ENCODE data around the gene ATAD3B.
"Not testable (repeated sequence)": the region's sequence is repeated elsewhere in the genome, so short reads cannot be mapped to it uniquely, and the experiment has no call there.

Gene ATAD3B

DNA sequence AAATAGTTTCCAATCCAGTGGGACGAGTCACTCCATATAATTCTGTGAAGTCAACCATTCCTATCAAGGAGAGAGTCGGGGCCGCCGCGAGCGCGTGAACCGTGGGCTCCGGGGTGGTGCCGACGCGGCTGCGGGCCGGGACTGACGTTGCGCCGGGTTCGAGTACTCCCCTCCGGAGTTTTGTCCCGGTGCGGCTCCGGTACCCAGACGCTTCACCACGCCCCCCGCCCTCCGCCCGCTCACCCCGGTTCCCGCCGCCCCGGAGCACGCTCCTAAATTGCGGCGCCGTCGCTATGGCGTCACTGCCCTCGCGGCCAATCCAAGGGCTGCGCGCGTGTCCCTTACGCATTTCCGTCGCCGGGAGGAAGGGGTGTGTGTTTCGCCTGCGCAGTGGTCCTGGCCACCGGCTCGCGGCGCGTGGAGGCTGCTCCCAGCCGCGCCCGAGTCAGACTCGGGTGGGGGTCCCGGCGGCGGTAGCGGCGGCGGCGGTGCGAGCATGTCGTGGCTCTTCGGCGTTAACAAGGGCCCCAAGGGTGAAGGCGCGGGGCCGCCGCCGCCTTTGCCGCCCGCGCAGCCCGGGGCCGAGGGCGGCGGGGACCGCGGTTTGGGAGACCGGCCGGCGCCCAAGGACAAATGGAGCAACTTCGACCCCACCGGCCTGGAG lies at the start of gene ATAD3B:
ATAD3B (plus strand) TSS at position 377 of the 664 bp plus-strand sequence; CDS start at position 497, 120 bp downstream.
- peak; percentile 96 for DNase-seq

- no peak for DNase-seq
These were observed 49.6 kb upstream of the ATAD3B start for GRCh38 chr1:1421907-1422464.

DNA sequence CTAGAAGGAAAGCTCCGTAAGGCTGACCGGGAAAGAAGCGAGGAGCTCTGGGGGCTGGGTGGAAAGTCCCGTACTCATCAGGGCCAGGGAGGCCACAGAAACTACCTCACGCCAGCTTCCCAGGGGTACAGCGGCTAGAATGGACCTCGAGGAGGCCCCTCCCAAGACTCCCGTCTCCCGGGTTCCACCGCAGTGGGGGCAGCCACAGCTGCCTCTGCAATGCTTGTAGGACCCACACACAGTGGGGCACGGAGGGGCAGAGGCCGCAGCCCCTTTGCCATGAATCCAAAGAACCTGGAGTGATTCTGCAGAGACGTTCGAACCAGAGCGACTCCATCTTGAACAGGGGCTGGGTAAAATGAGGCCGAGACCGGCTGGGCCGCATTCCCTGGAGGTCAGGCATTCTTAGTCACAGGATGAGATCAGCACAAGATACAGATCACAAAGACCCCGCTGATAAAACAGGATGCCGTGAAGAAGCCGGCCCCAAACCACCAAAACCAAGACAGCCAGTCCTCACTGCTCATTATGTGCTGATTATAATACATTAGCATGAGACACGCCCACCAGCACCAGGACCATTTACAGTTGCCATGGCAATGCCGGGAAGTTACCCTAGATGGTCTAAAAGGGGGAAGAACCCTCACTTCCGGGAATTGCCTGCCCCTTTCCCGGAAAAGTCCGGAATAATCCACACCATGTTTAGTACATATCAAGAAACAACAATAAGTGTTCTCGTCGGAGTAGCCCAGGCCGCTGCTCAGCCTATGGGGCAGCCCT lies 48.9 kb upstream of the ATAD3B start:
- DNase-seq: peak; percentile 37

GRCh38 chr1:1423245-1423597 lies 48.3 kb upstream of the ATAD3B start:
- DNase-seq: no peak

DNA sequence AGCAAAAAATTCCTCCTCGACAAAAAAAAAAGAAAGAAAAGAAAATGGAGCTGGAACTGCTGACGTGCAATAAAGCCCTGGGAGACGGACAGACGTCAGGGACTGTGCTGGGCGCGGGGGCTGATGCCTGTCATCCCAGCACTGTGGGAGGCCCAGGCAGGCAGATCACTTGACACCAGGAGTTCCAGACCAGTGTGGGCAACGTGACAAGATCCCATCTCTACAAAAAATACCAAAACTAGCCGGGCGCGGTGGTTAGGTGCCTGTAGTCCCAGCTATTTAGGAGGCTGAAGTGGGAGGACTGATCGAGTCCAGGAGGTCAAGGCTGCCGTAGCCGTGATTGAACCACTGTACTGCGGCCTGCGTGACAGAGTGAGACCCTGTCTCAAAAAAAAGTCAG lies 46.9 kb upstream of the ATAD3B start:
- no peak for DNase-seq

DNA sequence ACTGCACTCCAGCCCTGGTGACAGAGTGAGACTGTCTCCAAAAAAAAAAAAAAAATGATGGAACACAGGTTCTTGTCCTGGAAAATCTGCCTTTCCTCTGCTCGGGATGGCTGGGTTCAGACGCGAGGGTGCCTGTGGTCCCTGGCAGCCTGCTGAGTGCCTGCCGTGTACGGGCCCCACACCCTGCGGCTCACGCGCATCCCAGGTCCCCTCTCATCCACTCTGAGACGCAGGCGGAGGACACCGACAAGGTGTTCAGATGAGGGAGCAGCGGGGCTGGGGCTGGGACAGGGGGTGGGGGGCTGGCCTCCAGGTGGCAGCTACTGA lies 46.2 kb upstream of the ATAD3B start:
- DNase-seq: no peak

GRCh38 chr1:1425753-1426495 lies 45.6 kb upstream of the ATAD3B start:
- DNase-seq: peak; percentile 27

DNA sequence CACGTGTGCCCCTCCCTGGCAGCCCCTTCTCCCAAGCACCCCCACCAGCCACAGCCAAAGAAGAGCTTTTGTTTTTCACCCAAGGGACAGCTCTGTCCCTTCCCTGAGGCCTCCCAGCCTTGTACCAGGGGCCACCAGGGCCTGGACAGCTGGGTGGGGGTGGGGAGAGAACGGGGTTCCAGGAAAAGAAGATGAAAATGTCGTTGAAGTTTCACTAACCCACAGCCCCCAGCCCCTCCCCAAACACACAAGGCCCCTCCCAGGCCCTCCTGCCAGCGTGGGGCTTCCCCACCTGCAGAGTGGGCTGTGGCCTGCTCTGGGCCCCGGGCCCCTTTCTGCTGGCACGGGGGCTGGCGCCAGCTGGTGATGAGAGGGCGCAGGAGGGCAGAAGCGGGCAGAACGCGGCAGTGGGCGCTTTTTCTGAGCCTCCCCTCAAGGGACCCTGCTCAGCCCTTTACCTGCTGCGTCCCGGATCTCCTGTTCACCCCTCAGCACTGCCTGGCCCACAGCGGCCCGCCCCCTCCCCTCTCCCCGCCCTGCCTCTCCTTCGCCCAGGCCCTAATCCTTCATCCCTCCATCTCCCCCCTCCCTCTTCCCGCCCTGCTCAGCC lies 45.0 kb upstream of the ATAD3B start:
- DNase-seq: no peak

DNA sequence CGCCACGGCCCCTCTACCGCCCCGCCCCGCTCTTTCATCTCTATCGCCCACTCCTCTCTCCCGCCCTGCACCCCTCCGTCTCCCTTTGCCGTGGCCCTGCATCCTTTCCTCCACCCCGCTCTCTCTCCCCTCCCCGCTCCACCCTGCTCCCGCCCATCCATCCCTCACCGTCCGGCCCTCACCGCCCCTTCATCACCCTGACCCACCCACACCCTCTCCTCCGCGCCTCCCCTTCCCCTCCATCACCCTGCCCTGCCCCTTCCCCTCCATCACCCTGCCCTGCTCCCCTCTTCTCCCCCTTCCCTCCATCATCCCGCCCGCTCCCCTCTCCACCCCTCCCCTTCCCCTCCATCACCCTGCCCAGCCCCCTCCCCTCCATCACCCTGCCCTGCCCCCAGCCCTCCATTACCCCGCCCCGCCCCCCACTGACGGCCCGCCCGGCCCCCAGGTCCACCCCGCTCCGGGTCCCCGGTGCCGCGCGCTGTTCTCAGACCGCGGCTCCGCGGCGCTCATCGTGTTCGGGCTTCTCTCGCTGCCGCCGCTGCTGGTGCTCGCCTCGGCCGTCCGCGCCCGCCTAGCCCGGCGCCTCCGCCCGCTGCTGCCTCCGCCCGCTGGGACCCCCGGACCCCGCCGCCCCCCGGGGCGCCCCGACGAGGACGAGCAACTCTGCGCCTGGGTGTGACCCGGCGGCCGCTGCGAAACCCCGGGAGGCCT lies 44.3 kb upstream of the ATAD3B start:
- peak; percentile 84 for DNase-seq

- peak; percentile 52 for DNase-seq
These were observed 43.8 kb upstream of the ATAD3B start for GRCh38 chr1:1427820-1428148.

- DNase-seq: no peak
These were observed 43.4 kb upstream of the ATAD3B start for GRCh38 chr1:1428174-1428573.

DNA sequence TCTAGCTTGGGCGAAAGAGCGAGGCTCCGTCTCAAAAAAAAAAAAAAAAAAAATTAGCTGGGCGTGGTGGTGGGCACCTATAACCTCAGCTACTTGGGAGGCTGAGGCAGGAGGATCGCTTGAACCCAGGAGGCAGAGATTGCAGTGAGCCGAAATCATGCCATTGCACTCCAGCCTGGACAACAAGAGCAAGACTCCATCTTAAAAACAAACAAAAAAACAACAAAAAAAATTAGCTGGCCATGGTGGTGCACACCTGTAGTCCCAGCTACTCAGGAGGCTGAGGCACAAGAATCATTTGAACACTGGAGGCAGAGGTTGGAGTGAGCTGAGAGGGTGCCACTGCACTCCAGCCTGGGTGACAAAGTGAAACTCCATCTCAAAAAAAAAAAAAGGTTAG lies 42.6 kb upstream of the ATAD3B start:
- DNase-seq: not testable (repeated sequence)

- no peak for DNase-seq
These were observed 41.9 kb upstream of the ATAD3B start for GRCh38 chr1:1429671-1430073.

DNA sequence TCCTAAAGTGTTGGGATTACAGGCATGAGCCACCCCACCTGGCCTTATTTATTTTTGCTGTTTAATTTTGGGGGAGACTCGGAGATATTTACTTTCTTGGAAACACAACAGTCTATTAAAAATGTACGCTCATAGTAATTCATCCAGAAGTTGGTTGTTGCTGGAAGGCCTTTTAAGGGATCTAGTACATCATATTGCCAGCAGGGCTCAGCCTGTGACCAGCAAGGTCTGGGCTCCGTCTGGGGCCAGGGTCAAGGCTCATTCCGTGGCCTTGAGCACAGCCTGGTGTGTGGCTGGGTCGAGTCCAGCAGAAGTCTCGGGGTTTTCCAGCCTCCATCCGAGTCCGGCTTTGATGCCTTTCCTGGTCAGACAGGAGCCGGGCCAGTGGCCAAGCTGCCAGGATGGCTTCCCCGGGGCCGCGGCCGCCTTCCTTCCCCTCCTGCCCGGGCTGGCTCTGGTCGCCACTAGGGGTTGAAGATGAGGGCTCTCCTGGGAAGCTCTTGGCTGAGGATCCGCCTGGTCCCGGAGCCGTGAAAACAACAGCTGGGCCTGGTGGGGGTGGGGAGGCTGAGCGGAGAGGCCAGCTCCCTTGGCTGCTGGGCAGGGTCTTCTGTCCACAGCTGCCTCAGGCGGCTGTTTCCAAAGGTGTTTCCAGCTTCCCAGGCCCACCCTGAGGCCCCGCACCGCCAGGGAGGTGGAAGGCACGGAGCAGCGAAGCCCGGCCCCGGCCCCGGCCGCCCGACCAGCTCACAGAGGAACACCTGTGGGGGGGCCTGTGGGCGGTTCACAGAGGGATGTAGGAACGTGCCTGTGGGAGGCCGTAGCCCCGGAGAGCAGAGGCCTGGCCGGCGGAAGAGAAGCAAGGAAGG lies 41.2 kb upstream of the ATAD3B start:
- peak; percentile 86 for DNase-seq

DNA sequence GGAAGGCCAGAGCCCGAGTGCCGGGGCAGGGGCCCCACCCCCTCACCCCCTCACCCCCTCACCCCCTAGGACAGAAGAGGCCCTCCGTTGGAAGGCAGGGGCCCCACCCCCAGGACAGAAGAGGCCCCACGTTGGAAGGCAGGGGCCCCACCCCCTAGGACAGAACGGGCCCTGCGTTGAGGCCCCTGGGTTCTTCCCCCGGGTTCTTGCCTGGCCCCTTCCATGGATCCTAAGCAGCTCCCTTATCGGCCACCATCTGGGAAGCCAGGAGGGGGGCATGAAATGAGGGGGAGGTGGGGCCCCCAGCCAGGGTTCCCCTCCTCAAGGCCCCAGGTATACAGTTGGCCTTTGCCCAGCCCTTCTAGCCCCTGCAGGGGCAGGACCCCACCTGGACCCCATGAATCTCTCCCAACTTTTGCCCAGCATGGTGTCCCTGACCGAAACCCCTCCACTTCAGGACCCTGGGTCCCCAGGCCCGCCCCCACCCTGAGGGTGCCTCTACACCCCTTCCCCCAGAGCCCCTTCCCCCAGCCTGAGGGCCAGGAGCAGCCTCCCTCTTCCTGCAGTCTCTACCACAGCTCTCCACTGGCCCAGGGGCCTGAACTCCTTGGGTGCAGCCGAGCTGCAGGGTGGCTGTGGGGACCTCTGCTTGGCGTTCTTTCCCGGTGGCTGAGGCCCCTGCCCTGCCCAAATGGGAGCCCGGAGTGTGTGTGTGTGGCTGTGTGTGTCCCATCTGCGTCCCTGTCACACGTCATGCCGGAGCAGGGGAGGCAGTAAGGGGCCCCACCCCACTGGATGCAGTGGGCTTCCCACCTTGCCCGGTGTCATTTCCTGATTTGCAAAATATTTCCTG lies 40.3 kb upstream of the ATAD3B start:
- no peak for DNase-seq

DNA sequence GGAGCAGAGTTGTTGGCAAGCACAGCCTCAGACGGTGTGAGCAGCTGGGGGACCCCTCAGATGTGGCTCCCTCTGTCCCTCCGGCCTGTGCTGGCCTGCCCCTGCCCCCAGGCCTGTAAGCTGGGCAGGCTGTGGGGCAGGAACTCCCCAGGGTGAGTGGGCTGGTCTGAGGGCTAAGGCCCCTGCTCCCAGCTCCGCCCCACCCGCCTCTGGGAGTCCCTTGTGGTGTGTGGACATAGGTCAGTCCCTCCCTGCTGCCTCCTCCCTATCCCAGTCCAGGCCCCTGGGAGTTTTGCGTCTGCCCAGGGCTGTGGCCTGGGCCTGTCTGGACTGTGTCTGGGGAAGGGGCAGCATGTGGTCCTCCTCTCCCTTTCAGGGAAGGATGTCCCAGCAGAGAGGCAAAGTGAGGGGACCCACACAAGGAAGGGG lies 39.7 kb upstream of the ATAD3B start:
- DNase-seq: peak; percentile 71

- peak; percentile 56 for DNase-seq
These were observed 39.2 kb upstream of the ATAD3B start for GRCh38 chr1:1432274-1432950.

DNA sequence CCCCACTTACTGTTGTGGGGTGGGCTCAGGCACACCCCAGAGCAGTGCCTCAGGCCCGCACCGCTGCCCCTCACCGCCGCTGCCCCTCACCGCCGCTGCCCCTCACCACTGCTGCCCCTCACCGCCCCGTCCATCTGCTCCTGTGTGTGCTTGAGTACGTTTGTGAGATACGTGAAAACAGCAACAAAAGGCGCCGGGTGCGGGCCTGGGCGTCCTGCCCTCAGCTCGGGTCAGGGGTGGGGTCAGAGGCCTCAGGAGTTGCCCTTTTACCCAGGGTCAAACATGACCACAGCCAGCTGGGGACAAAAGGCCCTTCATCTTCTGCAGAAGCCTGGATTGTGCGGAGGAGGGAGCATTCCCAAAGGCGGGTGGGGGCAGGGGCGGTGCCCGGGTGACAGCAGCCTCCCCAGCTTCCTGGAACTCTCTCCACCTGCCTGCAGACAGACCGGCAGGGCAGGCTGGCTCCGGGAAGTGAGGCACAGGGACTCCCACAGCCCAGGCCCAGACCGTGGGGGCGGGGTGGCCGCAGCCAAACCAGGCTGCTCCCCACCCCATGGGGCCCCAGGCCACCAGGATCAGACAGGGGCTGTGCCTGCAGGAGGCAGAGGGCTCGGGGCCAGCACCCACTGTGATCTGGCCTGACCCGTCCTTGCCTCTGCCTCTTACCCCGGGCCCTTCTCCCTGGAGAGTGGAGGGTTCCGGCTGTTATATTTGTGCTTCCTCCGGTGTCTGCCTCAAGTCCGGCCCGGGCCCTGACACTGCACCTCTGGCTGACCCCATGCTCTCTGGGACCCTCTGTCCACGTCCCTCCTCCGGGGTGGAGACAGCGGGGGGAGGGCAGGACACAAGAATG lies 38.4 kb upstream of the ATAD3B start:
- peak; percentile 72 for DNase-seq

GRCh38 chr1:1433804-1434130 lies 37.8 kb upstream of the ATAD3B start:
- peak; percentile 62 for DNase-seq
